ENCODE results near the gene PDK4.
"Not testable (repeated sequence)": the region's sequence is repeated elsewhere in the genome, so short reads cannot be mapped to it uniquely, and the experiment has no call there.

Gene PDK4

GRCh38 chr7:95596198-95597063 lies at the start of gene PDK4:
TSS of gene PDK4 (minus strand) at chr7:95596516. CDS start at chr7:95596293, 223 bp downstream.
- DNase-seq: peak; percentile 89

GRCh38 chr7:95642173-95642572 lies 45.9 kb upstream of the PDK4 start:
- DNase-seq: no peak

GRCh38 chr7:95636140-95636940 lies 40.0 kb upstream of the PDK4 start:
- DNase-seq: no peak

- no peak for DNase-seq
Measured at GRCh38 chr7:95632609-95633008, 36.3 kb upstream of the PDK4 start.

- DNase-seq: no peak
Measured at GRCh38 chr7:95631527-95631926, 35.2 kb upstream of the PDK4 start.

- DNase-seq: no peak
Measured at GRCh38 chr7:95630702-95631458, 34.6 kb upstream of the PDK4 start.

- no peak for DNase-seq
Measured at GRCh38 chr7:95628831-95629439, 32.6 kb upstream of the PDK4 start.

GRCh38 chr7:95623788-95624187 lies 27.5 kb upstream of the PDK4 start:
- DNase-seq: no peak

GRCh38 chr7:95622859-95623258 lies 26.5 kb upstream of the PDK4 start:
- DNase-seq: no peak

- no peak for DNase-seq
Measured at GRCh38 chr7:95622001-95622549, 25.8 kb upstream of the PDK4 start.

GRCh38 chr7:95621404-95621803 lies 25.1 kb upstream of the PDK4 start:
- no peak for DNase-seq

GRCh38 chr7:95620631-95621030 lies 24.3 kb upstream of the PDK4 start:
- DNase-seq: no peak

- no peak for DNase-seq
Measured at GRCh38 chr7:95619921-95620320, 23.6 kb upstream of the PDK4 start.

GRCh38 chr7:95619517-95619916 lies 23.2 kb upstream of the PDK4 start:
- no peak for DNase-seq

GRCh38 chr7:95614442-95614940 lies 18.2 kb upstream of the PDK4 start:
- DNase-seq: no peak

- DNase-seq: no peak
Measured at GRCh38 chr7:95611224-95611623, 14.9 kb upstream of the PDK4 start.

- DNase-seq: peak; percentile 54
Measured at GRCh38 chr7:95609277-95609971, 13.1 kb upstream of the PDK4 start.

- peak; percentile 94 for DNase-seq
Measured at GRCh38 chr7:95608359-95609173, 12.2 kb upstream of the PDK4 start.

GRCh38 chr7:95607561-95607960 lies 11.2 kb upstream of the PDK4 start:
- peak; percentile 37 for DNase-seq

GRCh38 chr7:95605275-95605674 lies 9.0 kb upstream of the PDK4 start:
- no peak for DNase-seq

- not testable (repeated sequence) for DNase-seq
Measured at GRCh38 chr7:95604811-95605210, 8.5 kb upstream of the PDK4 start.
